Stomach (tissue), 9 donors: Measurements from ENCODE around the gene MAGEB4. TPM values are rescaled to one million over a fixed set of nuclear protein-coding genes. Genes with fewer than 3 reads are reported as not detected.

ENCODE experiments used
- DNase-seq, 2 donors: peaks; one replicate each; pipeline versions ENCODE4 v3.0.0 to v3.0.0-alpha.2; 2013 to 2019
- H3K27ac ChIP-seq, 5 donors: fragments of 200-600 bp in 4 of 5; sonication (generic) in 4 of 5; one replicate each; pipeline ENCODE4 v1.5.1; 2013 to 2019; ENCODE audit warnings: mild to moderate bottlenecking in 1 of 5, moderate library complexity in 1 of 5
- H3K27me3 ChIP-seq, 3 donors: fragments of 200-600 bp; sonication (generic); one replicate each; pipeline ENCODE4 v1.5.1; 2017 to 2019; ENCODE audit warnings: mixed run types in 1 of 3
- H3K36me3 ChIP-seq, 4 donors: fragments of 200-600 bp; sonication (generic); 1 replicate in 3 of 4; 2 replicates in 1 of 4; pipeline ENCODE4 v1.5.1; 2016 to 2019
- H3K4me1 ChIP-seq, 4 donors: fragments of 200-600 bp; sonication (generic); one replicate each; pipeline ENCODE4 v1.5.1; 2016 to 2019
- H3K4me3 ChIP-seq, 4 donors: fragments of 200-600 bp; sonication (generic) in 3 of 4; one replicate each; pipeline ENCODE4 v1.5.1; 2016 to 2019; ENCODE audit warnings: mild to moderate bottlenecking in 1 of 4
- H3K9me3 ChIP-seq, 4 donors: fragments of 200-600 bp; sonication (generic); one replicate each; pipeline ENCODE4 v1.5.1; 2016 to 2019
- CTCF ChIP-seq, 7 experiments: fragments of 450-650 bp in 4 of 7; fragments of 200-600 bp in 3 of 7; sonication (generic) in 3 of 7; IDR thresholded peaks; one replicate each; pipeline ENCODE4 v1.5.1; 2016 to 2019; ENCODE audit warnings: antibody characterized with exemption in 7 of 7, control low read depth in 2 of 7, mild to moderate bottlenecking in 1 of 7
- EP300 ChIP-seq: sonication (generic); formaldehyde crosslinking; IDR thresholded peaks from one replicate; pipeline ENCODE4 v1.6.1; 2017; ENCODE audit warnings: antibody characterized with exemption
- POLR2A ChIP-seq, 4 donors: fragments of 450-650 bp; IDR thresholded peaks; one replicate each; pipeline ENCODE4 v1.6.1; 2016; ENCODE audit warnings: antibody characterized with exemption in 4 of 4, control low read depth in 2 of 4, mild to moderate bottlenecking in 1 of 4, moderate library complexity in 1 of 4
- POLR2AphosphoS5 ChIP-seq, 3 donors: sonication (generic); formaldehyde crosslinking; IDR thresholded peaks; one replicate each; pipeline ENCODE4 v1.6.1; 2016; ENCODE audit warnings: antibody characterized with exemption in 3 of 3
- WGBS, 5 donors: extraction: QIAGEN DNeasy Blood & Tissue Kit in 3 of 5; methylation state at CpG; one replicate each; pipeline versions ENCODE4 v1.1.5 to v1.1.7; 2013 to 2018; 5-methylcytosine and 5-hydroxymethylcytosine counted together
- intact Hi-C: fragments of 100-400 bp; cut with DNase I; formaldehyde crosslinking; loops from one replicate; pipeline ENCODE4 v1.15.1; 2023; ENCODE audit warnings: low total_unique reads
- polyA plus RNA-seq, 3 donors: library from polyadenylated mRNA; stranded (reverse); fragments of 200-250 nt; gene quantifications; one replicate each; pipeline ENCODE4 v1.2.3, GENCODE V29; 2013
- total RNA-seq, 5 donors: library from RNA; depleted of rRNA; stranded (reverse); fragments of >200 nt; gene quantifications; one replicate each; pipeline versions ENCODE4 v1.1.0 to v1.2.3, GENCODE V29; 2014 to 2016
- donor health status: healthy with polysubstance abuse.
- donor health status: Bipolar disorder and iron deficiency.
- donor health status: healthy.

MAGEB4 gene
- total and polyA plus RNA-seq, 8 donors = not detected

- intact Hi-C loops = no loop called here
- 82 to 100% (median 85%) methylated on average over 1 of the region's 1 CpG for WGBS, 5 donors
- Histone ChIP-seq H3K4me3 (no peak overlapping the region), H3K27me3 (no peaks in the 10 kb centered on the region), H3K9me3 (peaks cover 0 to 5% (median 0%) of the 10 kb centered on the region in 4 donors), H3K27ac (no peak overlapping the region), H3K4me1 (no peaks in the 10 kb centered on the region), H3K36me3 (no peaks in the 10 kb centered on the region)
- DNase-seq = no peak
- TF ChIP-seq POLR2A (IDR thresholded peaks at IDR 0.05) (no peak), EP300 (no peak), CTCF (IDR thresholded peaks at IDR 0.05) (no peak), POLR2AphosphoS5 (IDR thresholded peaks at IDR 0.05) (no peak)
Measured at GRCh38 chrX:30253257-30253656, 11.5 kb downstream of the MAGEB4 start.

- H3K4me1 ChIP-seq = no peaks in the 10 kb centered on the region
- H3K9me3 ChIP-seq = peaks cover 0 to 5% (median 0%) of the 10 kb centered on the region in 4 donors
- TF ChIP-seq EP300 = no peak
- TF ChIP-seq POLR2A (IDR thresholded peaks at IDR 0.05) = no peak
- no peak overlapping the region for H3K27ac ChIP-seq
- DNase-seq = no peak
- H3K27me3 ChIP-seq = no peaks in the 10 kb centered on the region
- H3K36me3 ChIP-seq = no peaks in the 10 kb centered on the region
- intact Hi-C loops = no loop called here
- WGBS, 5 donors = 48 to 56% (median 50%) methylated on average over 2 of the region's 2 CpGs
- H3K4me3 ChIP-seq = no peak overlapping the region
Measured at GRCh38 chrX:30259927-30260326, 18.1 kb downstream of the MAGEB4 start.

GRCh38 chrX:30261012-30261411 lies 19.2 kb downstream of the MAGEB4 start:
- no peak for DNase-seq
- intact Hi-C loops = no loop called here
- no peaks in the 10 kb centered on the region for H3K4me1 ChIP-seq
- TF ChIP-seq CTCF (IDR thresholded peaks at IDR 0.05) = no peak
- no peaks in the 10 kb centered on the region for H3K9me3 ChIP-seq
- H3K4me3 ChIP-seq = no peak overlapping the region
- no peaks in the 10 kb centered on the region for H3K36me3 ChIP-seq
- H3K27me3 ChIP-seq = no peaks in the 10 kb centered on the region
- no peak overlapping the region for H3K27ac ChIP-seq

GRCh38 chrX:30262763-30263162 lies 21.0 kb downstream of the MAGEB4 start:
- WGBS, 5 donors = 61 to 93% (median 78%) methylated on average over 1 of the region's 1 CpG
- intact Hi-C loops = no loop called here
- no peaks in the 10 kb centered on the region for H3K27me3 ChIP-seq
- no peak for DNase-seq
- no peak overlapping the region for H3K27ac ChIP-seq
- H3K4me3 ChIP-seq = no peak overlapping the region
- no peaks in the 10 kb centered on the region for H3K36me3 ChIP-seq
- TF ChIP-seq CTCF (IDR thresholded peaks at IDR 0.05) = no peak
- TF ChIP-seq POLR2AphosphoS5 (IDR thresholded peaks at IDR 0.05) = no peak
- TF ChIP-seq EP300 = no peak
- no peaks in the 10 kb centered on the region for H3K9me3 ChIP-seq
- H3K4me1 ChIP-seq = no peaks in the 10 kb centered on the region

- intact Hi-C loops = loop anchor here (10.0 kb wide), 1 partner anchor 234 kb away; no protein-coding TSS in a partner anchor
- H3K27me3 ChIP-seq = no peaks in the 10 kb centered on the region
- DNase-seq = no peak
- no peak overlapping the region for H3K4me3 ChIP-seq
- no peaks in the 10 kb centered on the region for H3K36me3 ChIP-seq
- H3K4me1 ChIP-seq = no peaks in the 10 kb centered on the region
- H3K9me3 ChIP-seq = no peaks in the 10 kb centered on the region
- no peak overlapping the region for H3K27ac ChIP-seq
- 70 to 96% (median 91%) methylated on average over 3 of the region's 3 CpGs for WGBS, 5 donors
- TF ChIP-seq POLR2AphosphoS5 (IDR thresholded peaks at IDR 0.05) = no peak
- TF ChIP-seq POLR2A (IDR thresholded peaks at IDR 0.05) = no peak
- TF ChIP-seq EP300 = no peak
Measured at GRCh38 chrX:30270639-30271038, 28.8 kb downstream of the MAGEB4 start.
